Astrocyte (in vitro differentiated cells and primary cell): ENCODE results near the gene LYL1. TPM values are rescaled to one million over a fixed set of nuclear protein-coding genes. Genes with fewer than 3 reads are reported as not detected.
A peak's percentile ranks its signal among the peaks of the same experiment; 100 is the strongest.

Experiments
- DNase-seq: peaks from one replicate; pipeline ENCODE4 v3.0.0-alpha.2; 2010; ENCODE audit warnings: low read depth
- FAIRE-seq: peaks from 2 replicates; lab custom pipeline; 2011; peaks lifted over from hg19 to GRCh38; lab: Jason Lieb, UNC
- H2AFZ ChIP-seq: 2 replicates; pipeline ENCODE4 v1.6.0; 2012; ENCODE audit warnings: low read depth, low read length, inconsistent platforms
- H3K27ac ChIP-seq: 2 replicates; pipeline ENCODE4 v1.5.1; 2011; ENCODE audit warnings: low read depth, low read length, inconsistent platforms
- H3K27me3 ChIP-seq: 2 replicates; pipeline ENCODE4 v1.6.0; 2011; ENCODE audit warnings: low read length, inconsistent platforms; ENCODE audit not compliant: insufficient read depth
- H3K36me3 ChIP-seq: 2 replicates; pipeline ENCODE4 v1.5.1; 2011; ENCODE audit warnings: low read length, inconsistent platforms; ENCODE audit not compliant: insufficient read depth
- H3K4me1 ChIP-seq: 2 replicates; pipeline ENCODE4 v1.5.1; 2011; ENCODE audit warnings: low read length, inconsistent platforms; ENCODE audit not compliant: insufficient read depth
- H3K4me2 ChIP-seq: 2 replicates; pipeline ENCODE4 v1.6.0; 2012; ENCODE audit warnings: low read length, inconsistent platforms
- H3K4me3 ChIP-seq: 2 replicates; pipeline ENCODE4 v1.5.1; 2011; ENCODE audit warnings: low read depth, mild to moderate bottlenecking, low read length, inconsistent platforms; ENCODE audit not compliant: insufficient read depth
- H3K79me2 ChIP-seq: 2 replicates; pipeline ENCODE4 v1.6.0; 2012; ENCODE audit warnings: mild to moderate bottlenecking, low read length, inconsistent platforms; ENCODE audit not compliant: insufficient read depth
- H3K9ac ChIP-seq: 2 replicates; pipeline ENCODE4 v1.6.0; 2012; ENCODE audit warnings: mild to moderate bottlenecking, low read length, inconsistent platforms
- H3K9me3 ChIP-seq: 2 replicates; pipeline ENCODE4 v1.5.1; 2012; ENCODE audit warnings: low read depth, mild to moderate bottlenecking, low read length, inconsistent platforms; ENCODE audit not compliant: insufficient read depth
- H4K20me1 ChIP-seq: 2 replicates; pipeline ENCODE4 v1.6.0; 2012; ENCODE audit warnings: low read length, inconsistent platforms; ENCODE audit not compliant: insufficient read depth
- H3K27ac Mint-ChIP-seq: one replicate; pipeline ENCODE4 v1.8.0; 2021; ENCODE audit warnings: mild to moderate bottlenecking, mixed read lengths; ENCODE audit not compliant: unreplicated experiment
- H3K27me3 Mint-ChIP-seq: one replicate; pipeline ENCODE4 v1.8.0; 2021; ENCODE audit warnings: low read depth, mixed read lengths; ENCODE audit not compliant: unreplicated experiment
- H3K36me3 Mint-ChIP-seq: one replicate; pipeline ENCODE4 v1.8.0; 2021; ENCODE audit warnings: low read depth, mixed read lengths; ENCODE audit not compliant: unreplicated experiment
- H3K4me1 Mint-ChIP-seq: one replicate; pipeline ENCODE4 v1.8.0; 2021; ENCODE audit warnings: low read depth, mixed read lengths; ENCODE audit not compliant: unreplicated experiment
- H3K4me3 Mint-ChIP-seq: one replicate; pipeline ENCODE4 v1.8.0; 2021; ENCODE audit warnings: mild to moderate bottlenecking, moderate library complexity, mixed read lengths; ENCODE audit not compliant: unreplicated experiment
- H3K9me3 Mint-ChIP-seq: one replicate; pipeline ENCODE4 v1.8.0; 2021; ENCODE audit warnings: mild to moderate bottlenecking, mixed read lengths; ENCODE audit not compliant: unreplicated experiment
- EZH2 ChIP-seq: IDR thresholded peaks from 2 replicates; pipeline ENCODE4 v1.6.1; 2012; ENCODE audit warnings: mild to moderate bottlenecking, low read length, inconsistent platforms; ENCODE audit not compliant: insufficient read depth
- total RNA-seq: library from RNA; stranded (reverse); gene quantifications from 2 replicates; pipeline ENCODE4 v1.2.1, GENCODE V29; 2021
- TF ChIP-seq, protein P1 (sequence below): IDR thresholded peaks from 2 replicates; pipeline ENCODE4 v1.5.1; 2011; ENCODE audit warnings: low read depth, mild to moderate bottlenecking, inconsistent platforms, low read length, moderate library complexity; ENCODE audit not compliant: insufficient read depth

The LYL1 gene
- total RNA-seq, 1 donor from 2014 or later: 0.27 TPM

DNA sequence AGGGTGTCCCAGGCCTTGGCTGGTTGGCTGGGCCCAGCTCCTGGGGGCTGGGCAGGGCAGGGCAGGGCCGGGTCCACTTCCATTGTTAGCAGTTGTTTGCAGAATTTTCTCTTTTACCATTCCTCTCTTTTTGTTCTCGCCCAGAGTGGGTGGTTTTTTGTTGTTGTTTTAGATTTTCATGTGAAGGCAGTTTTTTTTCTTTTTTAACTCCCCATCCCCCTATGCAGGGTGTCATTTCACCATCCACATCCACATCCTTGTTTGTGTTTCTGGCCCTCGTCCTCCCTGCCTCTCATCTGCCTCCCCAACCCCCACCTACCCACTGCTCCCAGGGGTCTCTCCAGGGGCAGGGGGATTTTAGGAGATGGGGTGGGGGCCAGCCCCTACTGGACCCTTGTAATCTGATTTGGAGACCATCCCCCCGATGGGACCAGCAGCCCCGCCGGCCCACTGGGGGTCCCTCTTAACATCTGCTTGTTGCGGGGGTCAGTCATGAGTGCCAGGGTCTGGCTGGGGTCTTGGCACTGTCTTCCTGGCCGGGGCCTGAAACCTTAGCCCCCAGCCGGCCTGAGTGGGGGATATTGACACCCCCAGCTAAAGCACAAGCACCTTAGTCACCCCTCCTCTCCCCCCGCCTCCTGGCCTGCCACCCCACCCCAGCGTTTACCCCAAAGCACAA lies 37.1 kb upstream of the LYL1 start:
- no peak overlapping the region for H3K4me2 ChIP-seq
- no peak overlapping the region for H3K9ac ChIP-seq
- H3K36me3 ChIP-seq: peaks cover 9% of the 10 kb centered on the region
- no peaks in the 10 kb centered on the region for H3K27me3 ChIP-seq
- Mint-ChIP-seq H3K27me3 (no peaks in the 10 kb centered on the region), H3K4me1 (no peaks in the 10 kb centered on the region), H3K36me3 (peaks cover 17% of the 10 kb centered on the region), H3K4me3 (no peak overlapping the region), H3K9me3 (no peaks in the 10 kb centered on the region), H3K27ac (peak overlapping the region; percentile 53)
- peaks cover 31% of the 10 kb centered on the region for H4K20me1 ChIP-seq
- peaks cover 32% of the 10 kb centered on the region for H3K79me2 ChIP-seq
- FAIRE-seq (no peak), DNase-seq (no peak)
- no peak overlapping the region for H3K27ac ChIP-seq
- H3K4me3 ChIP-seq: no peak overlapping the region
- no peaks in the 10 kb centered on the region for H3K9me3 ChIP-seq
- no peak overlapping the region for H2AFZ ChIP-seq
- H3K4me1 ChIP-seq: peaks cover 18% of the 10 kb centered on the region
- no peak for TF ChIP-seq EZH2
- TF ChIP-seq, protein P1, sequence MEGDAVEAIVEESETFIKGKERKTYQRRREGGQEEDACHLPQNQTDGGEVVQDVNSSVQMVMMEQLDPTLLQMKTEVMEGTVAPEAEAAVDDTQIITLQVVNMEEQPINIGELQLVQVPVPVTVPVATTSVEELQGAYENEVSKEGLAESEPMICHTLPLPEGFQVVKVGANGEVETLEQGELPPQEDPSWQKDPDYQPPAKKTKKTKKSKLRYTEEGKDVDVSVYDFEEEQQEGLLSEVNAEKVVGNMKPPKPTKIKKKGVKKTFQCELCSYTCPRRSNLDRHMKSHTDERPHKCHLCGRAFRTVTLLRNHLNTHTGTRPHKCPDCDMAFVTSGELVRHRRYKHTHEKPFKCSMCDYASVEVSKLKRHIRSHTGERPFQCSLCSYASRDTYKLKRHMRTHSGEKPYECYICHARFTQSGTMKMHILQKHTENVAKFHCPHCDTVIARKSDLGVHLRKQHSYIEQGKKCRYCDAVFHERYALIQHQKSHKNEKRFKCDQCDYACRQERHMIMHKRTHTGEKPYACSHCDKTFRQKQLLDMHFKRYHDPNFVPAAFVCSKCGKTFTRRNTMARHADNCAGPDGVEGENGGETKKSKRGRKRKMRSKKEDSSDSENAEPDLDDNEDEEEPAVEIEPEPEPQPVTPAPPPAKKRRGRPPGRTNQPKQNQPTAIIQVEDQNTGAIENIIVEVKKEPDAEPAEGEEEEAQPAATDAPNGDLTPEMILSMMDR: no peak

- Histone ChIP-seq H4K20me1 (peaks cover 39% of the 10 kb centered on the region), H3K4me3 (no peak overlapping the region), H3K4me2 (no peak overlapping the region), H3K4me1 (peaks cover 13% of the 10 kb centered on the region), H3K27ac (no peak overlapping the region), H3K9ac (no peak overlapping the region), H3K9me3 (no peaks in the 10 kb centered on the region), H3K79me2 (peaks cover 42% of the 10 kb centered on the region), H2AFZ (no peak overlapping the region), H3K36me3 (peaks cover 6% of the 10 kb centered on the region), H3K27me3 (no peaks in the 10 kb centered on the region)
- Mint-ChIP-seq H3K4me3 (no peak overlapping the region), H3K27me3 (no peaks in the 10 kb centered on the region), H3K4me1 (no peaks in the 10 kb centered on the region), H3K27ac (no peak overlapping the region), H3K36me3 (peaks cover 18% of the 10 kb centered on the region), H3K9me3 (no peaks in the 10 kb centered on the region)
- no peak for DNase-seq
- TF ChIP-seq, protein P1: no peak
- no peak for TF ChIP-seq EZH2
- FAIRE-seq: no peak
These were observed 36.2 kb upstream of the LYL1 start for GRCh38 chr19:13138916-13139198.

- H3K27me3 ChIP-seq: no peaks in the 10 kb centered on the region
- no peak overlapping the region for H3K4me3 ChIP-seq
- H2AFZ ChIP-seq: no peak overlapping the region
- peaks cover 4% of the 10 kb centered on the region for H3K4me1 Mint-ChIP-seq
- no peaks in the 10 kb centered on the region for H3K27me3 Mint-ChIP-seq
- DNase-seq (no peak), FAIRE-seq (no peak)
- H3K9me3 ChIP-seq: no peaks in the 10 kb centered on the region
- H4K20me1 ChIP-seq: peaks cover 45% of the 10 kb centered on the region
- H3K27ac Mint-ChIP-seq: no peak overlapping the region
- H3K4me1 ChIP-seq: peaks cover 8% of the 10 kb centered on the region
- H3K36me3 Mint-ChIP-seq: peaks cover 17% of the 10 kb centered on the region
- peaks cover 6% of the 10 kb centered on the region for H3K36me3 ChIP-seq
- no peaks in the 10 kb centered on the region for H3K9me3 Mint-ChIP-seq
- no peak overlapping the region for H3K4me2 ChIP-seq
- TF ChIP-seq EZH2: no peak
- TF ChIP-seq, protein P1: no peak
- H3K79me2 ChIP-seq: peaks cover 47% of the 10 kb centered on the region
- no peak overlapping the region for H3K9ac ChIP-seq
- no peak overlapping the region for H3K27ac ChIP-seq
- H3K4me3 Mint-ChIP-seq: no peak overlapping the region
These were observed 35.7 kb upstream of the LYL1 start for GRCh38 chr19:13138171-13138915.
